HG03342 (cell line): ENCODE data around the gene VTA1.
"Not testable (repeated sequence)": the region's sequence is repeated elsewhere in the genome, so short reads cannot be mapped to it uniquely, and the experiment has no call there.

Experiments
- ATAC-seq: cut with Tn5 transposase; IDR thresholded peaks from one replicate; pipeline ENCODE4 v1.9.1; 2021; ENCODE audit warnings: mild to moderate bottlenecking, moderate library complexity; ENCODE audit not compliant: unreplicated experiment

VTA1 gene

GRCh38 chr6:142223938-142224337 lies 76.9 kb downstream of the VTA1 start:
- no peak for ATAC-seq

GRCh38 chr6:142225115-142225514 lies 78.1 kb downstream of the VTA1 start:
- no peak for ATAC-seq

GRCh38 chr6:142225552-142225951 lies 78.5 kb downstream of the VTA1 start:
- no peak for ATAC-seq

GRCh38 chr6:142226731-142227130 lies 79.7 kb downstream of the VTA1 start:
- ATAC-seq, result no peak

- not testable (repeated sequence) for ATAC-seq
Measured at GRCh38 chr6:142229518-142230270, 82.6 kb downstream of the VTA1 start.

GRCh38 chr6:142232206-142233044 lies 85.4 kb downstream of the VTA1 start:
- ATAC-seq, result peak; percentile 70

- no peak for ATAC-seq
Measured at GRCh38 chr6:142233945-142234682, 87.1 kb downstream of the VTA1 start.

- ATAC-seq, result no peak
Measured at GRCh38 chr6:142235272-142235671, 88.2 kb downstream of the VTA1 start.

- ATAC-seq, result no peak
Measured at GRCh38 chr6:142235791-142236190, 88.7 kb downstream of the VTA1 start.

- no peak for ATAC-seq
Measured at GRCh38 chr6:142236691-142237090, 89.6 kb downstream of the VTA1 start.

GRCh38 chr6:142238881-142239280 lies 91.8 kb downstream of the VTA1 start:
- ATAC-seq, result no peak

GRCh38 chr6:142240179-142240578 lies 93.1 kb downstream of the VTA1 start:
- ATAC-seq, result no peak

GRCh38 chr6:142241061-142241460 lies 94.0 kb downstream of the VTA1 start:
- ATAC-seq, result no peak

GRCh38 chr6:142242269-142242668 lies 95.2 kb downstream of the VTA1 start:
- ATAC-seq, result no peak

- peak; percentile 91 for ATAC-seq
Measured at GRCh38 chr6:142246960-142247359, 99.9 kb downstream of the VTA1 start.

GRCh38 chr6:142249266-142249665 lies 102.2 kb downstream of the VTA1 start:
- ATAC-seq, result no peak

- no peak for ATAC-seq
Measured at GRCh38 chr6:142251930-142252445, 104.9 kb downstream of the VTA1 start.

- ATAC-seq, result no peak
Measured at GRCh38 chr6:142254513-142254912, 107.5 kb downstream of the VTA1 start.

GRCh38 chr6:142255785-142256184 lies 108.7 kb downstream of the VTA1 start:
- no peak for ATAC-seq

- ATAC-seq, result no peak
Measured at GRCh38 chr6:142258305-142258704, 111.2 kb downstream of the VTA1 start.

- no peak for ATAC-seq
Measured at GRCh38 chr6:142258757-142259156, 111.7 kb downstream of the VTA1 start.
